BE2C (cell line): Measurements from ENCODE around the gene CUL2.
"Not testable (repeated sequence)": the region's sequence is repeated elsewhere in the genome, so short reads cannot be mapped to it uniquely, and the experiment has no call there.

Source experiments
- DNase-seq: peaks from one replicate; pipeline ENCODE4 v3.0.0-alpha.2; 2020
- H3K27me3 ChIP-seq: fragments of 250-450 bp; sonication (Bioruptor Pico); 2 replicates; pipeline ENCODE4 v1.5.1; 2020; ENCODE audit warnings: mild to moderate bottlenecking
- H3K36me3 ChIP-seq: fragments of 250-450 bp; sonication (Bioruptor Pico); 2 replicates; pipeline ENCODE4 v1.5.1; 2020; ENCODE audit warnings: mild to moderate bottlenecking
- H3K4me1 ChIP-seq: fragments of 250-450 bp; sonication (Bioruptor Pico); 2 replicates; pipeline ENCODE4 v1.5.1; 2020
- H3K4me3 ChIP-seq: 2 replicates; pipeline ENCODE4 v1.5.1; 2011; ENCODE audit warnings: low read depth, low read length
- H3K9me3 ChIP-seq: fragments of 250-450 bp; sonication (Bioruptor Pico); 2 replicates; pipeline ENCODE4 v1.5.1; 2020
- CTCF ChIP-seq: IDR thresholded peaks from 2 replicates; pipeline ENCODE4 v1.5.1; 2012; ENCODE audit warnings: mild to moderate bottlenecking, low read depth, low read length

The CUL2 gene

GRCh38 chr10:35056133-35056532 lies 34.0 kb downstream of the CUL2 start:
- no peaks in the 10 kb centered on the region for H3K27me3 ChIP-seq
- no peaks in the 10 kb centered on the region for H3K4me1 ChIP-seq
- TF ChIP-seq CTCF = no peak
- H3K4me3 ChIP-seq = no peak overlapping the region
- no peak for DNase-seq
- H3K36me3 ChIP-seq = peaks cover 9% of the 10 kb centered on the region; the same call in 1 of the 2 replicates
- H3K9me3 ChIP-seq = no peaks in the 10 kb centered on the region

GRCh38 chr10:35050568-35050967 lies 39.6 kb downstream of the CUL2 start:
- Histone ChIP-seq H3K9me3 (no peaks in the 10 kb centered on the region), H3K4me3 (no peak overlapping the region), H3K4me1 (no peaks in the 10 kb centered on the region), H3K36me3 (peaks cover 4% of the 10 kb centered on the region), H3K27me3 (no peaks in the 10 kb centered on the region)
- no peak for TF ChIP-seq CTCF
- no peak for DNase-seq

GRCh38 chr10:35046074-35046473 lies 44.1 kb downstream of the CUL2 start:
- Histone ChIP-seq H3K4me3 (no peak overlapping the region), H3K9me3 (no peaks in the 10 kb centered on the region), H3K27me3 (no peaks in the 10 kb centered on the region), H3K36me3 (peaks cover 15% of the 10 kb centered on the region), H3K4me1 (no peaks in the 10 kb centered on the region)
- TF ChIP-seq CTCF = no peak
- DNase-seq = no peak

- not testable (repeated sequence) for H3K27me3 ChIP-seq, H3K9me3 ChIP-seq, H3K4me1 ChIP-seq, DNase-seq, H3K4me3 ChIP-seq
- H3K36me3 ChIP-seq = peaks cover 15% of the 10 kb centered on the region
Measured at GRCh38 chr10:35045275-35045674, 44.9 kb downstream of the CUL2 start.

GRCh38 chr10:35043796-35044344 lies 46.3 kb downstream of the CUL2 start:
- Histone ChIP-seq H3K27me3 (no peaks in the 10 kb centered on the region), H3K4me3 (no peak overlapping the region), H3K36me3 (peaks cover 12% of the 10 kb centered on the region), H3K9me3 (no peaks in the 10 kb centered on the region), H3K4me1 (no peaks in the 10 kb centered on the region)
- TF ChIP-seq CTCF = no peak
- no peak for DNase-seq

GRCh38 chr10:35042783-35043182 lies 47.4 kb downstream of the CUL2 start:
- Histone ChIP-seq H3K27me3 (no peaks in the 10 kb centered on the region), H3K36me3 (peaks cover 11% of the 10 kb centered on the region), H3K4me3 (no peak overlapping the region), H3K9me3 (no peaks in the 10 kb centered on the region), H3K4me1 (no peaks in the 10 kb centered on the region)
- TF ChIP-seq CTCF = no peak
- no peak for DNase-seq

GRCh38 chr10:35041502-35041879 lies 48.6 kb downstream of the CUL2 start:
- no peaks in the 10 kb centered on the region for H3K4me1 ChIP-seq
- H3K27me3 ChIP-seq = no peaks in the 10 kb centered on the region
- H3K36me3 ChIP-seq = peaks cover 11% of the 10 kb centered on the region

More at GRCh38 chr10:35041502-35041879, 48.6 kb downstream of the CUL2 start:
- H3K9me3 ChIP-seq = no peaks in the 10 kb centered on the region
- TF ChIP-seq CTCF = no peak
- no peak for DNase-seq
- no peak overlapping the region for H3K4me3 ChIP-seq
